Measurements from ENCODE around the gene DUSP18.
"Not testable (repeated sequence)": the region's sequence is repeated elsewhere in the genome, so short reads cannot be mapped to it uniquely, and the experiment has no call there.

DUSP18 gene

DNA sequence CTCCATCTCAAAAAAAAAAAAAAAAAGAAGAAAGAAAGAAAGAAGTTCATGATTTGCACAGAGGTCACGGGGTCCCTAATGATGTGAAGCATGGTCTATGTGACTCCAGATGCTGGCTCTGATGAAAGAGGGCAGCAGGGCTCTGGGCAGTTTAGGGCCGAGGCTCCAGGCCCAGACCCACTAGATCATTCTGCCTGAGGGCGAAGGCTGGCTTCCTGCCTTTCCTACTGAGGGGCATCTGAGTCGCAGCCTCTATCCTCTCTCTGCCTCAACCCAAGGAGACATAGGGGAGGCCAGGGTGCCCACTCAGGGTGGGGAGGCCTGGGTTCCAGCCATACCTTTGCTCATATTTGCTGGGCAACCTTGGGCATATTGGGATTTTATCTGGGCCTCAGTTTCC, 27.3 kb downstream of the DUSP18 start:
- DNase-seq (ENCODE audit: low spot score): no peak

DNA sequence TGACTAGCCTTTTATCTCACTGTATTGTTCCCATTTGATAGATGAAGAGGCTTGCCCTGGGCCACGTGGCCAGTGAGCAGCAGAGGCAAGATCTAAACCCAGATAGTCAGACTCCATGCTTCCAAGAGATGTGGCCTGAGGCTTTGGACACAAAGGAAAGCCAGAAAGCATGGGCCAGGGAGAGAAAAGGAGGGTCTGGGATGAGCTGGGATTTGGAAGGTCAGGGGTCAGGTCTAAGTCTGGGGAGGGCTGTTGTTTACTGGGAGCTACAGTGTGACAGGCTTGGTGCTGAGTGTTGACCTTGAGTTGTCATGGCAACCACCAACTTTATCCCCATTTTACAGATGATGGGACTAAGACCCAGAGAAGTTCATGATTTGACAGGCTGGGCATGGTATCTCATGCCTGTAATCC, 30.0 kb downstream of the DUSP18 start:
- no peak for DNase-seq (ENCODE audit: low spot score)

DNA sequence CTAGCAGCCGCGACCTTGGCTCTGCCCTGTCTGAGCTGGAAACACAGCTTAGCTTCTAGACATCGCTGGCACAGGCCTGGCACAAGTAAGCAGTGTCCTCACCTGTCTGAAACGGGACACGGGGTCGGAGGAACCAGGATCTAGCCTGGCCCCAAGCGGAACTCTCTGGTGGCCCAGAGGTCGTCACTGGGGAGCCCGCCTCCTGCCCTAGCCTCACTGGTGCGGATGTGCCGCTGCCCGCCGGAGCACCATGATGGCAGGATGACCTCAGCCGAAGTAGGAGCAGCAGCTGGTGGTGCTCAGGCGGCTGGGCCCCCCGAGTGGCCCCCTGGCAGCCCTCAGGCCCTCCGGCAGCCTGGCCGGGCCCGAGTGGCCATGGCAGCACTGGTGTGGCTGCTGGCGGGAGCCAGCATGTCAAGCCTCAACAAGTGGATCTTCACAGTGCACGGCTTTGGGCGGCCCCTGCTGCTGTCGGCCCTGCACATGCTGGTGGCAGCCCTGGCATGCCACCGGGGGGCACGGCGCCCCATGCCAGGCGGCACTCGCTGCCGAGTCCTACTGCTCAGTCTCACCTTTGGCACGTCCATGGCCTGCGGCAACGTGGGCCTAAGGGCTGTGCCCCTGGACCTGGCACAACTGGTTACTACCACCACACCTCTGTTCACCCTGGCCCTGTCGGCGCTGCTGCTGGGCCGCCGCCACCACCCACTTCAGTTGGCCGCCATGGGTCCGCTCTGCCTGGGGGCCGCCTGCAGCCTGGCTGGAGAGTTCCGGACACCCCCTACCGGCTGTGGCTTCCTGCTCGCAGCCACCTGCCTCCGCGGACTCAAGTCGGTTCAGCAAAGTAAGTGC, 31.2 kb downstream of the DUSP18 start:
- peak; percentile 58 for DNase-seq (ENCODE audit: low spot score)

GRCh38 chr22:30635273-30636225, 32.1 kb downstream of the DUSP18 start, which contains the start of gene SLC35E4:
SLC35E4 (plus strand) TSS chr22:30635781; CDS start chr22:30636451, 670 bp downstream.
- peak; percentile 92 for DNase-seq (ENCODE audit: low spot score)

DNA sequence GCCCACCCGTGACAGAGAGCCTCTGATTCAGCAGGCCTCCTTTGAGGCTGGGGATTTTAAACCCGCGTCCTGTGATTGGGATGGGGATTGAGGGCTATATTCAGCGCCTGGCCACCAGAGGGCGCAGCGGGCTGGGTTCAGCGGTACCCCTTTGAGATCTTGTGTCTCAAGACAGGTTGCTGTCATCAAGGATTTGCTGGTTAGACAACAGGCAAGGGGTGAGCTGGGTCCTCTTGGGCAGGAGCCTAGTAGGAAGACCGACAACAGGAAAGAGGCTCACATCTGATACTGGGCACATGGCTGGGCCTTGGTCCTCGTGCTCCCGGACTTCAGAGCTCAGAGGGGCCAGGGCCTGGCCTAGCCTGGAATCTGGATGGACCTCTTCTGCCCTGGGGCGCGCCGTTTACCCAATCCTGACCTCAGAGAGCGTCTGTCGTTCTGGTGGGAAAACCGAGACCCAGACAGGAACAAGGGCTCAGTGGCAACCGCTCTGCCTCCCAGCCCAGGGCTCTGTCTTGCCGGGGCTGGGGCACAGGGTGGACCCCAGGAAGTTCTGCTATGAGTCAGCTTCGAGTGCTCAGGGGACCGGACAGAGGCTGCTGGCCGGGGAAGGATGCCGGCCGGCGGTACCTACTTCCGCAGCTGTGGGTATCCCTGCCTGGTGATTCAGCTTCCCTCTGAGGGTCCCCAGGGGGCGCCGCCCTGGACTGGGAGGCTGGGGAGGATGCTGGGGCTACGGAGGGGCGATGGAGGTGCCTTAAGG, 33.0 kb downstream of the DUSP18 start:
- DNase-seq (ENCODE audit: low spot score): peak; percentile 85

DNA sequence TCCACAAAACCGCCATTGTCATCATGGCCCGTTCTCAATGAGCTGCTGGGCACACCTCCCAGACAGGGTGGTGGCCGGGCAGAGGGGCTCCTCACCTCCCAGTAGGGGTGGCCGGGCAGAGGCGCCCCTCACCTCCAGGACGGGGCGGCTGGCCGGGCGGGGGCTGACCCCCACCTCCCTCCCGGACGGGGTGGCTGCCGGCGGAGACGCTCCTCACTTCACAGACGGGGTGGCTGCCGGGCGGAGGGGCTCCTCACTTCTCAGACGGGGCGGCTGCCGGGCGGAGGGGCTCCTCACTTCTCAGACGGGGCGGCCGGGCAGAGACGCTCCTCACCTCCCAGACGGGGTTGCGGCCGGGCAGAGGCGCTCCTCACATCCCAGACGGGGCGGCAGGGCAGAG, 36.2 kb downstream of the DUSP18 start:
- not testable (repeated sequence) for DNase-seq (ENCODE audit: low spot score)

DNA sequence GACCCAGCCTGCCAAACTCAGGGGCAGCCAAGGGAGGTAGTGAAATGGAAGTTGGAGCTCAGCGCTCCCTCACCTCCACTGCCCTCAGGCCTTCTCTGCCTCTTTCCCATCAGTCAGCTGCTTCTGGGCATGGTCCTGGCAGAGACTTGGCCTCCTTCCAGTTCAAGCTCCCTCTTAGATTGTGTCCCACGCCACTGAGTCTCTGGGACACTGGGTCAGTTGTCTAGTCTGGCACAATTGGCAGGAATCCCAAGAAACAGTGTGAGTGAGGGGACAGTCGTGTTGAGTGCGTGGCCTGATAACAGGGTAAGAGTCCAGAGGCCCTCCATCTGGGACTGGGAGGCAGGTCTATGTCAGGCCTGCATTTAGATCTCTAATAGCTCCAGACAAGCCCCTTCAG, 39.2 kb downstream of the DUSP18 start:
- DNase-seq (ENCODE audit: low spot score): no peak

DNA sequence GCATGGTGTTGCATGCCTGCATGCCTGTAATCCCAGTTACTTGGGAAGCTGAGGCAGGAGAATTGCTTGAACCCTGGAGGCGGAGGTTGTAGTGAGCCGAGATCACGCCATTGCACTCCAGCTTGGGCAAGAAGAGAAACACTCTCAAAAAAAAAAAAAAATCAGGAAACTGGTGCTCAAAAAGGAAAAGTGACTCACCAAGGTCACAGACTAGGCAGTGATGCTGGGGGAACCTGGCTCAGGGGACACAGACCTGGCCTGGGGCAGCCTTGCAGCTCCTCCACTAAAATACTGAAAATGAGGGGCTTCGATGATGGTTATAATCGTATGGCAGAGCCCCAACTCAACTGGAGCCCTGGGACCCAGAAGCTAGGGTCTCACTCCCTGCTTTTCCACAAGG, 40.2 kb downstream of the DUSP18 start:
- no peak for DNase-seq (ENCODE audit: low spot score)

DNA sequence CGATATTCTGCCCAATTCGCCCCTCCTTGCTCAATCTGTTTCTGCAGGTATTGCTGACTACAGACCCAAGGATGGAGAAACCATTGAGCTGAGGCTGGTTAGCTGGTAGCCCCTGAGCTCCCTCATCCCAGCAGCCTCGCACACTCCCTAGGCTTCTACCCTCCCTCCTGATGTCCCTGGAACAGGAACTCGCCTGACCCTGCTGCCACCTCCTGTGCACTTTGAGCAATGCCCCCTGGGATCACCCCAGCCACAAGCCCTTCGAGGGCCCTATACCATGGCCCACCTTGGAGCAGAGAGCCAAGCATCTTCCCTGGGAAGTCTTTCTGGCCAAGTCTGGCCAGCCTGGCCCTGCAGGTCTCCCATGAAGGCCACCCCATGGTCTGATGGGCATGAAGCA, 41.3 kb downstream of the DUSP18 start:
- DNase-seq (ENCODE audit: low spot score): no peak

- not testable (repeated sequence) for DNase-seq (ENCODE audit: low spot score)
These were observed 47.8 kb downstream of the DUSP18 start for GRCh38 chr22:30619909-30620308.

GRCh38 chr22:30617819-30618218, 49.9 kb downstream of the DUSP18 start:
- no peak for DNase-seq (ENCODE audit: low spot score)

DNA sequence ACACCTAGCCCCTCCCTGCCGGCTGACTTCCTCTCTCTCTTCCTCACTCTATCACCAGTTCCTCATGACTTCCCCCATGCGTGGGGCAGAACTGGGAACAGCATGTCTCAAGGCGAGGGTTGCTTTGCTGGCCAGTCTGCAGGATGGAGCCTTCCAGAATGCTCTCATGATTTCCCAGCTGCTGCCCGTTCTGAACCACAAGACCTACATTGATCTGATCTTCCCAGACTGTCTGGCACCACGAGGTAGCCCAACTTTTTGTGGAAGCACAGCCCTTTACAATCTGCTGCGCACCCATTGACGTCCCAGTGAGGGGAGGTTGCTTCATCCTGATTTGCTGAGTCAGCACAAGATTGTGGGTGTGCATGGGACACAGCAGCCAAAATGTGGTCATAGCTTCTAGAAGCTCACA, 52.1 kb downstream of the DUSP18 start:
- no peak for DNase-seq (ENCODE audit: low spot score)

DNA sequence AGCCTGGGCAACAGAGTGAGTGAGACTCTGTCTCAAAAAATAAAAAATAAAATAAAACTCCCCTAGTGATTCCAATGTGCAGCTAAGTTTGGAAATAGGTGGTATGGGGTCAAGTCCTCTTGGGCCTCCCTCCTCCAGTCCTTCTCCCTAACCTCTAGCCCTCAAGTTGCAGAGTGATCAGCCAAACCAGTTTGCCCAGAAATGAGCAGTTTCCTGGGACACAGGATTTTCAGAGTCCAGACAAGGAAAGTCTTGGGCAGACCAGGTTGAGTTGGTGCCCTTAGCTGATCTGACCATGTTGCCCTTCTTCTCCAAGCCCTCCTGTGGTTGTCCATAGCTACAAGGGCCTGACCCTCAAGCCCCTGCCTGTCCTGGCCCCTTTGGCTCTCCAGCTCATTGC, 52.8 kb downstream of the DUSP18 start:
- DNase-seq (ENCODE audit: low spot score): no peak

- DNase-seq (ENCODE audit: low spot score): no peak
These were observed 53.4 kb downstream of the DUSP18 start for GRCh38 chr22:30614268-30614667.

- no peak for DNase-seq (ENCODE audit: low spot score)
These were observed 54.9 kb downstream of the DUSP18 start for GRCh38 chr22:30612789-30613188.

Measured in LoVo (cell line).